Measurements from ENCODE around the gene RABGAP1L. TPM values are rescaled to one million over a fixed set of nuclear protein-coding genes. Genes with fewer than 3 reads are reported as not detected.

Gene RABGAP1L
- total RNA-seq, 6 experiments from 2014 or later: 11.7 to 23.1 (median 18.5) TPM

GRCh38 chr1:174920093-174920492, 760.8 kb downstream of the RABGAP1L start:
- DNase-seq (no peak), ATAC-seq (no peak)
- no peak overlapping the region for H3K27ac ChIP-seq
- intact Hi-C loops (cut with DNase I): no loop called here
- peaks cover 0 to 3% (median 0%) of the 10 kb centered on the region in 4 donors for H3K4me1 ChIP-seq
- no peak overlapping the region for H3K4me3 ChIP-seq
- no peaks in the 10 kb centered on the region for H3K9me3 ChIP-seq
- no peaks in the 10 kb centered on the region for H3K27me3 ChIP-seq
- no peaks in the 10 kb centered on the region for H3K36me3 ChIP-seq
- 100% methylated on average over 1 of the region's 1 CpG for WGBS (ENCODE audit: insufficient coverage, low coverage, low lambda C conversion rate, missing lambda C conversion rate)
- TF ChIP-seq CTCF (IDR thresholded peaks at IDR 0.05) (no peak), POLR2A (IDR thresholded peaks at IDR 0.05) (no peak)

- WGBS (ENCODE audit: insufficient coverage, low coverage, low lambda C conversion rate, missing lambda C conversion rate): 100% methylated on average over 5 of the region's 5 CpGs
- Histone ChIP-seq H3K4me3 (no peak overlapping the region), H3K27ac (no peak overlapping the region), H3K27me3 (no peaks in the 10 kb centered on the region), H3K9me3 (no peaks in the 10 kb centered on the region), H3K4me1 (no peaks in the 10 kb centered on the region), H3K36me3 (no peaks in the 10 kb centered on the region)
- intact Hi-C loops (cut with DNase I): no loop called here
- DNase-seq (no peak), ATAC-seq (no peak)
- no peak for TF ChIP-seq CTCF (IDR thresholded peaks at IDR 0.05)
- TF ChIP-seq POLR2A (IDR thresholded peaks at IDR 0.05): no peak
These were observed 762.8 kb downstream of the RABGAP1L start for GRCh38 chr1:174922121-174922520.

DNA sequence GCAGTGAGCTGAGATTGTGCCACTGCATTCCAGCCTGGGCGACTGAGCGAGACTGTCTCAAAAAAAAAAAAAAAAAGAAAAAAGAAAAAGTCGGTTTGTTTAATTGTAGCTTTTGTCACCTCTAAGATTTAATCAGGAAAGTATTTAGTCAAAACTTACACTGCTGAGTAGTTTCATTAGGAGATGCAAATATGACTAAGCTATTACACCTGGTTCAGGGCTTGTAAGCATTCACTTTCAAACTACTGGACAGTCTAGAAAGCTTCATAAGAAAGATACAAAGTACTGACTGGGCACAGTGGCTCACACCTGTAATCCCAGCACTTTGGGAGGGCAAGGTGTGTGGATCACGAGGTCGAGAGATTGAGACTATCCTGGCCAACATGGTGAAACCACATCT, 764.5 kb downstream of the RABGAP1L start:
- Histone ChIP-seq H3K27me3 (no peaks in the 10 kb centered on the region), H3K4me3 (no peak overlapping the region), H3K9me3 (no peaks in the 10 kb centered on the region), H3K27ac (no peak overlapping the region), H3K4me1 (no peaks in the 10 kb centered on the region), H3K36me3 (no peaks in the 10 kb centered on the region)
- intact Hi-C loops (cut with DNase I): no loop called here
- DNase-seq (no peak), ATAC-seq (no peak)
- TF ChIP-seq CTCF (IDR thresholded peaks at IDR 0.05): no peak
- TF ChIP-seq POLR2A (IDR thresholded peaks at IDR 0.05): no peak
- 37% methylated on average over 2 of the region's 5 CpGs for WGBS (ENCODE audit: insufficient coverage, low coverage, low lambda C conversion rate, missing lambda C conversion rate)

DNA sequence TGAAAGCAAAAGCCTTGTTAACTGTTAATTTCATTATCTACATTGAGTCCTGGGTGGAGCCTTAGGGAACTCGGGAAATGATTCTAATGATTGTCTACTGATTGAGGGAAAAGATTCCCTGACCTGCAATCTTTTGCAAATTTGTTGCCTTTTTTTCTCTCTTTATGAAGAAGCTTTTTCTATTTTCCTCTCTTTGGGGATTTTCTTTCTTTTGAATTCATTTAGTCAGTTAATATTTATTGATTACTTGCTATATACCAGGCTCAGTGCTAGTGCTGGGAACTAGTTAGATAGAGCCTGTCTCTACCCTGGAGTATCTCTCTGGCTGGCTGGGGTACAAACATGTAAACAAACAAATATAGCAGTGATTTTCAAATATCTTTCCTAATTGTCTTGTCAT, 769.2 kb downstream of the RABGAP1L start:
- no peak for TF ChIP-seq POLR2A (IDR thresholded peaks at IDR 0.05)
- TF ChIP-seq CTCF (IDR thresholded peaks at IDR 0.05): no peak
- Histone ChIP-seq H3K27me3 (no peaks in the 10 kb centered on the region), H3K4me1 (no peaks in the 10 kb centered on the region), H3K27ac (no peak overlapping the region), H3K36me3 (no peaks in the 10 kb centered on the region), H3K9me3 (no peaks in the 10 kb centered on the region), H3K4me3 (no peak overlapping the region)
- ATAC-seq (no peak), DNase-seq (no peak)
- WGBS (ENCODE audit: insufficient coverage, low coverage, low lambda C conversion rate, missing lambda C conversion rate): 40% methylated on average over 1 of the region's 1 CpG
- intact Hi-C loops (cut with DNase I): no loop called here

DNA sequence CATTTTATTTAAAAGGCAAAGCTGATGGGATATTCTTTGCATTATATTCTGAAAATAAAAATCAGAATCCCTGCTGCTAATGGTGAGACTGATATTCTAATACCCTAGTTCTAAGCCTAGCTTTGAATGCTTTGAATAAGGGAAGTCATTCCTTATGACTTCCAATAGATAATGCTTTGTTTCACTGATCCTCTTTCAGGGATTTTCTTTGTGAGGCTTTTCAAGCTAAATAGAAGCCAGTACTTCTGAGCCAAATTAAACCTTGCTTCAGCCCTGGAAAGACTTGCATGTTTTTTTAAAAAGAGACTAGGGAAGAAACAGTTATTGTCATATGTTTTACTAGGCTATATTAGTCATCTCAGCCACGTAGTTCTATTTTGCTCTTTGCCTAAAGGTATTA, 771.9 kb downstream of the RABGAP1L start:
- H3K27me3 ChIP-seq: no peaks in the 10 kb centered on the region
- no peaks in the 10 kb centered on the region for H3K4me1 ChIP-seq
- DNase-seq (no peak), ATAC-seq (no peak)
- intact Hi-C loops (cut with DNase I): no loop called here
- no peaks in the 10 kb centered on the region for H3K36me3 ChIP-seq
- 65% methylated on average over 1 of the region's 1 CpG for WGBS (ENCODE audit: insufficient coverage, low coverage, low lambda C conversion rate, missing lambda C conversion rate)
- H3K4me3 ChIP-seq: no peak overlapping the region
- H3K27ac ChIP-seq: no peak overlapping the region
- no peaks in the 10 kb centered on the region for H3K9me3 ChIP-seq
- TF ChIP-seq CTCF (IDR thresholded peaks at IDR 0.05): no peak
- TF ChIP-seq POLR2A (IDR thresholded peaks at IDR 0.05): no peak

Data from right lobe of liver (tissue), 6 donors.